ENCODE results near the gene ACTN1.

Gene ACTN1

GRCh38 chr14:68940614-68941185, 38.4 kb downstream of the ACTN1 start:
- H3K27me3 ChIP-seq (ENCODE audit: low read depth, low read length) = no peaks in the 10 kb centered on the region
- TF ChIP-seq CTCF (IDR thresholded peaks at IDR 0.05; ENCODE audit: low read depth, low read length) = no peak
- TF ChIP-seq EZH2phosphoT487 (IDR thresholded peaks at IDR 0.05; ENCODE audit: low read depth) = no peak
- H3K79me2 ChIP-seq (ENCODE audit: low read length) = no peaks in the 10 kb centered on the region
- no peaks in the 10 kb centered on the region for H4K20me1 ChIP-seq (ENCODE audit: insufficient read depth, low read length)
- H3K36me3 ChIP-seq (replicated peaks; ENCODE audit: low read depth, low read length) = no peaks in the 10 kb centered on the region
- no peak overlapping the region for H2AFZ ChIP-seq (ENCODE audit: low read depth, low read length)
- H3K9me3 ChIP-seq (ENCODE audit: insufficient read depth, low read length) = no peaks in the 10 kb centered on the region
- no peak overlapping the region for H3K4me2 ChIP-seq (ENCODE audit: low read length)
- no peak overlapping the region for H3K27ac ChIP-seq (ENCODE audit: low read length)
- no peak overlapping the region for H3K4me3 ChIP-seq (ENCODE audit: low read length)
- no peak overlapping the region for H3K9ac ChIP-seq (ENCODE audit: low read length)
- peaks cover 9% of the 10 kb centered on the region for H3K4me1 ChIP-seq (ENCODE audit: low read length)

GRCh38 chr14:68939893-68940613, 39.0 kb downstream of the ACTN1 start:
- Histone ChIP-seq H4K20me1 (ENCODE audit: insufficient read depth, low read length) (no peaks in the 10 kb centered on the region), H2AFZ (ENCODE audit: low read depth, low read length) (no peak overlapping the region), H3K9me3 (ENCODE audit: insufficient read depth, low read length) (no peaks in the 10 kb centered on the region), H3K27ac (ENCODE audit: low read length) (no peak overlapping the region), H3K36me3 (replicated peaks; ENCODE audit: low read depth, low read length) (no peaks in the 10 kb centered on the region), H3K9ac (ENCODE audit: low read length) (no peak overlapping the region), H3K4me1 (ENCODE audit: low read length) (peaks cover 9% of the 10 kb centered on the region), H3K27me3 (ENCODE audit: low read depth, low read length) (no peaks in the 10 kb centered on the region), H3K4me3 (ENCODE audit: low read length) (no peak overlapping the region), H3K4me2 (ENCODE audit: low read length) (no peak overlapping the region), H3K79me2 (ENCODE audit: low read length) (no peaks in the 10 kb centered on the region)
- TF ChIP-seq EZH2phosphoT487 (IDR thresholded peaks at IDR 0.05; ENCODE audit: low read depth) (no peak), CTCF (IDR thresholded peaks at IDR 0.05; ENCODE audit: low read depth, low read length) (no peak)

DNA sequence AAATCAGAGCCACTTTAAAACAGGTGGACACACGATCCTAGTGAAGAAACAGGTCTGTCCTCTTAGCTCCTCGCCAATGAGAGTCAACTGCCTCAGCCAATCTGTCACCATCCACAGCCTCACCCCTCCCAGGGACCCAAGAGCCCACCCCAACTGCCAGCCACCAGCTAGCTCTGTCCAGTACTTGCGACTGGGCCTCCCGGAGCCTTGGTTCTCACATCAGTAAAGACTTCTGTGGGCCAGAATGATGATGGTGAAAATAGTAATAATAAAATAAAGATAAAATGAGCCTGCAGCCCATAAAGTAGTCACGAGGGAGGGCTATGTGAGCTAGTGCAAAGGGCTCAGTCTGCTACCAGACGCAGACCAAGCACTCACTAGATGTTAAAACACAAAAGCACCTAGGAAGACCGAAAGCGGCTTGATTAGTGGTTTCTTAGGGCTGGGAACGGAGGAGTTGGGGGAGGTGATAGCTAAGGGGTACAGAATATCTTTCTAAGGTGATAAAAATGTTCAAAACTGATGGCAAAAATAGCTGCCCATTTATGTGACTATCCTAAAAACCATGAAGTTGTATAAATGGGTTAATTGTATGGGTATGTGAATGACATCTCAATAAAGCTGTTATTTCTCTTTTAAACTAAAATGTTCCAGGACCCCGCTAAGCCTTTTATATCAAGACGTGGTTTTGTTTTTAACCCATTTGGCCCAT, 39.8 kb downstream of the ACTN1 start:
- H3K4me1 ChIP-seq (ENCODE audit: low read length) = peaks cover 12% of the 10 kb centered on the region
- TF ChIP-seq EZH2phosphoT487 (IDR thresholded peaks at IDR 0.05; ENCODE audit: low read depth) = no peak
- TF ChIP-seq CTCF (IDR thresholded peaks at IDR 0.05; ENCODE audit: low read depth, low read length) = no peak

More for the DNA sequence above, 39.8 kb downstream of the ACTN1 start:
- H3K4me2 ChIP-seq (ENCODE audit: low read length) = no peak overlapping the region
- H3K4me3 ChIP-seq (ENCODE audit: low read length) = no peak overlapping the region
- H3K27me3 ChIP-seq (ENCODE audit: low read depth, low read length) = no peaks in the 10 kb centered on the region
- H2AFZ ChIP-seq (ENCODE audit: low read depth, low read length) = no peak overlapping the region
- H3K27ac ChIP-seq (ENCODE audit: low read length) = no peak overlapping the region
- no peaks in the 10 kb centered on the region for H3K36me3 ChIP-seq (replicated peaks; ENCODE audit: low read depth, low read length)
- H3K9ac ChIP-seq (ENCODE audit: low read length) = no peak overlapping the region
- H4K20me1 ChIP-seq (ENCODE audit: insufficient read depth, low read length) = no peaks in the 10 kb centered on the region
- no peaks in the 10 kb centered on the region for H3K9me3 ChIP-seq (ENCODE audit: insufficient read depth, low read length)
- no peaks in the 10 kb centered on the region for H3K79me2 ChIP-seq (ENCODE audit: low read length)
